ENCODE results near the gene VDAC1.
"Not testable (repeated sequence)": the region's sequence is repeated elsewhere in the genome, so short reads cannot be mapped to it uniquely, and the experiment has no call there.

The VDAC1 gene

GRCh38 chr5:133967698-133968203 is 37.0 kb downstream of the VDAC1 start:
- DNase-seq (ENCODE audit: low read depth) = no peak

- DNase-seq (ENCODE audit: low read depth) = no peak
Measured at GRCh38 chr5:133967124-133967523, 37.7 kb downstream of the VDAC1 start.

- no peak for DNase-seq (ENCODE audit: low read depth)
Measured at GRCh38 chr5:133966090-133966489, 38.7 kb downstream of the VDAC1 start.

DNA sequence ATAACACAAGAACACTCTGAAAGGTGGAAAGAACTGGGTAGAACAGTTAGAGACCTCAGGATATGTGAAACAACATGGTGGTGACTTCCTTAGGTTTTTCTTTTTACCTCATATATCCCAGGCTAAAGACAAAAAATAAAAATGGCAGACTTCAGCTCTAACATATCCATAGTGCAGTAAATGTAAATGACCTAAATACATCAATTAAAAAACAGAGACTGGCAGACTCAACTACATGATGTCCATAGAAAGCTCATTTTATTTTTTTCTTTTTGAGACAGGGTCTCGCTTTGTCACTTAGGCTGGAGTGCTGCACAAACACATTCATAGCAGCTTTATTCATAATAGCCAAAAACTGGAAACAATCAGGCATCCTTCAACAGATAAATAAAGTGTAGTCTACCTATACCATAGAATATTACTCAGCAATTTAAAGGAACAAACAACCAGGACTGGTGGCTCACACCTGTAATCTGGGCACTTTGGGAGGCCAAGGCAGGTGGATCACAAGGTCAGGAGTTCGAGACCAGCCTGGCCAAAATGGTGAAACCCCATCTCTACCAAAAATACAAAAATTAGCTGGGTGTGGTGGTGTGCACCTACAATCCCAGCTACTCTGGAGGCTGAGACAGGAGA is 41.2 kb downstream of the VDAC1 start:
- no peak for DNase-seq (ENCODE audit: low read depth)

GRCh38 chr5:133962801-133963476 is 41.8 kb downstream of the VDAC1 start:
- DNase-seq (ENCODE audit: low read depth) = no peak

DNA sequence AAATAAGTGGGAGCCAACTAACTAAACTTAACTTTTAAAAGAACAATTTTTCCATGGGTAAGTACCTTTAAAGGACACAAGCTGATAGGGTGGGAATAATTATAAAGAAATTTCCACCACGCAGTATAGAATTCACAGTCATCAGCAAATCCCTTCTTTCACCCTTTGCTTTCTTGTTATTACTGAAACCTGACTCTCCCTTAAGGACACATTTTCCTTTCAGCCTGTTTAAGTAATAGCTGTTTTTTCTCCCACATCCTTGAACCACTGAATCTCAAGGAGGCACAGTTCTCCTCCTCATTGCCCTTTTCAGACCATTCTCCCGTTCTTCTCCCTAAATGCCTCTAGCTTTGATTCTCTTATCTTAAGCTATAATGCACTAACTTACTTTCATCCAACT is 42.6 kb downstream of the VDAC1 start:
- DNase-seq (ENCODE audit: low read depth) = no peak

DNA sequence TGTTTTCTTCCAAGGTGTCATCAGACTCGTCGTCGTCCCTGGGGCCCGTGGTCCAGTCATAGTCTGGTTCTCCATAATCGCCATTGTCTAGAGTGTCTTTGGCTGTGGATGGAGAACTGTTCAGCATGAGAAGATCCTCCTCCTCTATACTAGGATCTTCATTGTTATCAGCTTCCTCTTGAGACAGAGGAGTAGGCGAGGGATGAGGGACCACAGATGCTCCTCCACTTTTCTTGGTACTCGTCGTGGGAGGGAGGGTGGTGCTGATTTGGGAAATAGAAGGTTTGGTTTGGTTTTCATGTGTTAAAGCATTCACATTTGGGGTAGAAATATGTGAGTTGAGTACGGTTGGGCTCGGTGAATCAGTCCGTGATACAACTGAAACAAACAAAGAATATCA is 45.1 kb downstream of the VDAC1 start:
- no peak for DNase-seq (ENCODE audit: low read depth)

DNA sequence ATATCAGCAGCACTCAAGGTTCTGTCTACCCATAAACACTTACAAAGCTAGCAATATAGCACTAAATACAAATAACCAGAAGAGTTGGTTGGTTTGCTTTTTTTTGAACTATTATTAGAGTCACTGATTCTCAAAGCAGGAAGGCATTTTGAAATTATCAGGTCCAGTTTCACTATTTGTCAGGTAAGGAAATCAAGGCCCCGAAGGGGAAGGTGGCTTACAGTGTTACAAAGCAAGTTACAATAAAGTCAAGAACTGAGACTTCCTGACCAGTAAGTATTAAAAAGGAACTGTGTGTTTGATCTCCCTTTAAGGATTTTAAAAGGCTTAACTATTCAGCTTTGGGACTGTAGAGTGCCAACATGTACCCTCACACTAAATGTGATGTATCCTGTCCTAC is 47.2 kb downstream of the VDAC1 start:
- DNase-seq (ENCODE audit: low read depth) = no peak

- no peak for DNase-seq (ENCODE audit: low read depth)
Measured at GRCh38 chr5:133957080-133957479, 47.7 kb downstream of the VDAC1 start.

GRCh38 chr5:133956196-133956595 is 48.6 kb downstream of the VDAC1 start:
- not testable (repeated sequence) for DNase-seq (ENCODE audit: low read depth)

DNA sequence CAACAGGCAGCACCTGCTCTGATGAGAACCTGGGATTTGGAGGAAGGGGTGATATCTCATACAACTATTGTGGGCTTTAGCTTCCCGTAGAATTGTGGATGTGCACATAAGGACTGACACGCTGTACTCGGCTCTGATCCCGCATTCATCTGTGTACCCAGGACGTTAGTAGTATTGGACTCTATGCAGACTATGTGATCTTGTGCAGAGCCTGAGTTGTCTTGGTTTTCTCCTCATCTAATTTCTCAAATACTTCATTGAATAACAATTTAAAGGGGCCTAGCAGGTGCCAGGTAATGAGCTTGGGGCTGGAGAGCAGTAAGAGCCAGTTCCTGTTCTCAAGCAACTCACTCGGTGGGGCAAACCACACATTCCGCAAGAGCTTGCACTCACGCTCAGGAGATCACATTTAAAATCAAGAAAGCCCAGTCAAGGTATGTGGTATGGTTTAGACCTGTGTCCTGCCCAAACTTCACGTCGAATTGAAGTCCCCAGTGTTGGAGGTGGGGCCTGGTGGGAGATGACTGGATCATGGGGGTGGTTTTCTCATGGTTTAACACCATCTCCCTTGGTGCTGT is 51.1 kb downstream of the VDAC1 start:
- DNase-seq (ENCODE audit: low read depth) = no peak

DNA sequence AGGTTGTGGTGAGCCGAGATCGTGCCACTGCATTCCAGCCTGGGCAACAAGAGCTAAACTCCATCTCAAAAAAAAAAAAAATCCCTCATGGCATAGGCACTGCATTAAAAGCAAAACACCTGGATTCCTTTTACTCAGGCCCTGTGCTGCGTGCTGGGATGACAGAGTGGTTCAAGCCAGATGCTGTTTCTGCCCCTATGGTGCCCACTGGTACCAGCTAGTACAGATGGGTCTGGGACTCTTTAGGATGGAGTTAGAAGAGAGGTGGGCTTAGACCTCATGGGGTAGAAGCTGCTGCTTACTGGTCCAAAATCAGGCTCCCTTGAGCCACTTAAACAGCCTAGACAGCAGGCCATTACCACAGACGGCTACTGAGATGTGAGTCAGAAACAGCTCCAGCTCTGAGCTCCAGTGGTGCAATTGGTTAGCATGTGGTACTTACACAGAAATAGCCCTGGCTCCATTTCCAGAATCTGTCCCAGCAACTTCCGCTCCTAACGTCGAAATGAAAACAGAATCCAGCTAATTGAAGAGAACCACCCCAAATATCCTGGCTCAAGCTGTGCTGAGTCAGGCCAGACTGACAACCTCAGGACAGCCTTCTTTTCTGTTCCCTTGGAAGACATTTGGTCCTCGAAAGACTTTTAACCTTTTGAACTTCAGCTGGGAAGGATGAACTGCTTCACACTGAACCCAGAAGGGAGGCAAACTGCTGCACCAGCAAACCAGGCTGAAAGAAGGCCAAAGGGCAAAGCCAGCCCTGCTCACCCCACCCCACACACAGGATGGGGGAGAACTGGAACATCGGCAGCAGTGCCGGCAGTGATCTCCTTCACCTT is 51.8 kb downstream of the VDAC1 start:
- no peak for DNase-seq (ENCODE audit: low read depth)

DNA sequence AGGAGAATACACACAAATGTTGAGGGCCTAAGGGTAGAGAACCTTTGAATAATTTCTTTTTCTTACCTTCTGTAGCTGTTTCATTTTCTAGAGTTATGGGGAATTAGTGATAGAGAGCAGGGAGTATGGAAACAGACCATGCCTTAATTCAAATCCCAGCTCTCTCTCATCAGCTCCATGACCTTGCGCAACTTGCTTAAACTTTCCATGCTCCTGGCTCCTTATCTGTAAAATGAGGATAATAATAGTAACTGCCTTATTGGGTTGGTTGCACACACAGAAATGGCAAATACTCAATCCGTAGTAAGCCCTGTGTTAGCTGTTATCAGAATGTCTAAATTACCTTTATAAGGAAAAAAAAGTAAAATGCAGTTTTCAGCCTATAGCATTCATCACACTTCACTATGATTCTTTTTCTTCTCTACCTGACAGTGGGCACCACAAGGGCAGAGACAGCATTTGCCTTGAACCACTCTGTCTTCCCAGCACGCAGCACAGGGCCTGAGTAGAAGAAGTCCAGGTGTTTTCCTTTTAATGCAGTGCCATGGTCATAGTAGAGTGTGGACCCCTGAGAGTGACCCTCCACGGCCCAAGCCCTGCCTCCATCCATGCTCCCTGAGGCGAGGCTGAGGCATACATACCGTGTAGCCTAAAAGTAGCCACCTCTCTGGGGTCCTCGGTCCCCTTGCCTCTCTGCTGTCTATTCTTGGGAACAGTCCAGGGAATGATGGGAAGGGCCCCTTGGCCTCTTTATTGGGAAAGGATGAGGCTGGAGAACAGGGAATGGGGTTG is 53.8 kb downstream of the VDAC1 start:
- no peak for DNase-seq (ENCODE audit: low read depth)

DNA sequence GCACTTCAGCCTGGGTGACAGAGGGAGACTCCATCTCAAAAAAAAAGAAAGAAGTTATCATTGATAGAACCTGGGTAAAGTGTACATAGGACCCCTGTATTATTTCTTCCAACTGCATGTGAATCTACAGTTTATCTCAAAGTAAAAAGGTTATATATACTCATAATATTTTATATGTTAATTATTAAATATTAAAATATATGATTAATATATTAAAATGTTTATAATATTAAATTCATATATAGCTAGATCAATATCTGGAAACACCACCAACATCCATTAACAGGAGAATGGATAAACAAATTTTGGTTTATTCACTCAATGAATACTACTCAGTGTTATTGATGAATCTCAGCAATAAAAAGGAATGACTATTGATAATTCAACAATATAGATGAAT is 56.1 kb downstream of the VDAC1 start:
- no peak for DNase-seq (ENCODE audit: low read depth)

DNA sequence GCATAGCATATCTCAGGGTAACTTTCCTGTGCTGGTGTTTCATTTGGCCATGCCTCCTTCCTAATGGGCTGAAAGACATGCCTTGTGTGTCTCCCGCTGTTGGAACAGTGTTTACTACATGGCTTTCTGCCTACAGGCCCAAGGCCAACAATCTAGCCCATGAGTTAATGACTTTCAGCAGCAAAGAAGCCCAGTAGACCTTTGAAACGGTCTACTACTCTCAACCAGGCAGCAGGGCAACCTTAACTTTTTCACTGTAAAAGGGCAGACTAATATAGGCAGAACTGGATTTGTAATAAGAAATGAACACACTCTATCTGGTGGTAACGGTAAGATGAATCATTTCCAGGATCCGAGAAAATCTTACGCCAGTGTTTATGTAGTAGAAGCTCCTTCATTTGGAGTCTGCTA is 57.3 kb downstream of the VDAC1 start:
- DNase-seq (ENCODE audit: low read depth) = no peak

- DNase-seq (ENCODE audit: low read depth) = no peak
Measured at GRCh38 chr5:133945568-133945967, 59.2 kb downstream of the VDAC1 start.

DNA sequence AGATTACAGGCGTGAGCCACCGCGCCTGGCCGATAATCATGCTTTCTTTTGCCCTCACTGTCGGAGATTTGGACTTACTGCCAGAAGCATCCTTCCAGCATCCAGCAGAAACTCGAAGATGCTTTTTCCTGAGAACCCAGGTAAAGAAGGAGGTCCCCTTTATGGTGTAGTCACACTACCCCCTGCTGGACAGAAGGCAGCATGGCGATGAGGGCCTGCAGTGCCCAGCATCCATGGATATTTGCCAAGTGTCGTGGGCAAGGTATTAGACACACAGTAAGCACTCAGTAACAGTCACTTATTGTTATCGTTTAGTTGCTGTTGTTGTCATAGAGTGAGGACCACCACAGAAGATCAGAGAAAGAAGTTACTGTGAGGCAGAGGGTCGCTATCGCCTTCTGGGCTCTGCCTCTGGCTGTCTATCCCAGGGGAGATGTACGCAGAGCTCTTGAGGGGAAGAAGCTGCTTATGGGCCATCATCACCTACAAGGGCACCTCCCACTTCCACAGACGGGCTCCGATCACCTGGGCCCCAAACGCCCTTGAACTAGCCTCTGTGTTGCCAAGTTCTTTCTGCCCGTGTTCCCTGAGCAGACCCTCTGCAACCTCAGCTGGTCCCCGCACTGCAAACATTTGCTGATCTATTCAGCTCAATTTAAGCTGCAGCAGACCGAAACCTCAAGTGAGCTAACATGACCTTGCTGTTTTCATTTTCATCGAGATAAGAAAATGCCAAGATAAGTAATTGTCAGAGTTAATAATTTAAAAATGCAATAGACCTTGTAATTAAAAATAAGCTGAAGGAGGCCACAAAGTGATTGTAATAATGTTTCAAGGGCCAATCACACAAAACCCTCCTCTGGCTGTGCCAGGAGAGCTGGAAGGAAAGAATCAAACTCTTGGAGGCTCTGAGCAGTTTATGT is 60.3 kb downstream of the VDAC1 start:
- DNase-seq (ENCODE audit: low read depth) = no peak

- DNase-seq (ENCODE audit: low read depth) = no peak
Measured at GRCh38 chr5:133943475-133943817, 61.3 kb downstream of the VDAC1 start.

DNA sequence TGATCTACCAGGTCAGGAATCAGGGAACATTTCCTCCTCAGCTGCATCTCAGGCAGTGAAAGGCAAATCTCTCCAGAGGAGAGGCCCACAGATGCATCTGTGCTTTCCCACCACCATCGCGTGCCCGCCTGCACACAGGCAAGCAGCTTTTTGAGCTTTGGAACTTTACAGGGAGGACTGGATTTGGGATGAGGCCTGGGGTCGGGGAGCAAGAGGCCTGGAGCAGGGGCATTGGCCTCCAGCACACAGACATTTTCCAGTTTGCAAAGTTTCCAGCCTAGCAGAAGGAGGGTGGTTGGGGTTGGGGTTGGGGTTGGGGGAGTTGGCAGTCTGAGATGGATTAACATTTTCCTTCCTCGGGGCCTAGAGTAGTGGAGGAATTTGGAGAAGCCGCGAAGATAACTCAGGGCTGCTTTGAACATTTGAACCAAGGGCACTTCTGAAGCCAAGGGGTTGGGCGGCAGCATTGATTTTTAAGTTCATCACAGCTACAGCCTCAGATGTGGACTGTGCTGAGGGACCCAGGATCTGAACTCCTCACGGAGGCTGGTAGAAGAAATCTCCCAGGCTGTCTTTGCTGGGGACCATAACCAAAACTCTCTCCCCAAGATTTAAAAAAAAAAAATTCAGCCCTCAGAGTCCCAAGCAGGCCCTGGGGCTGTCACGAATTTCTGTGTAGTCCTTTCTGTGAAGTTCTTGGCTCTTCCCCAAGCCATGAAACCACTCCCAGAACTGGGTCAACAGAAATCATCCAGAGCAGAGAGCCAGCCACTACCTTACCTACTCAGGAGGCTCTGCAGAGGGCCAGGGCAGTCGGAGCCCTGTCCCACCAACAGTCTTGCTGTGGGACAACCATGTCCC is 61.9 kb downstream of the VDAC1 start:
- no peak for DNase-seq (ENCODE audit: low read depth)
